ENCODE data around the gene PGLYRP2. TPM values are rescaled to one million over a fixed set of nuclear protein-coding genes. Genes with fewer than 3 reads are reported as not detected.

Gene PGLYRP2
- total and polyA plus RNA-seq, 4 donors = 0.10 TPM; not detected in 3

DNA sequence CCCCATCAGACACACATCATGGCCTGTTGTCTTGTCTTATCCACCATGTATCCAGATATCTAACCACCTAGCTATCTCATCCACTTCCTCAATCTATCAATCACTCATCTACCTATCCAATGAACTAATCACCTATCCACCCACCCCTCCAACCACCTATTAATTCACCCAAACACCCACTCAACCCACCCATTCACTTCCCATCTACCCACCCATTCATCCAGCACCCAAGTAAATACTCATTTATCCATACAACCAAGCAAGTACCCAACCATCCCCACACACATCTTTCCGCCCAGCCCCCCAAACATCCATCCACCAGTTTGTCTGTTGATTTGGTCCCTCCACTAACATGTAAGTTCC, 28.8 kb downstream of the PGLYRP2 start:
- DNase-seq (no peak), ATAC-seq (ENCODE audit: insufficient read depth, low FRiP score) (no peak)
- Histone ChIP-seq H3K4me3 (no peak overlapping the region), H3K9ac (ENCODE audit: insufficient read depth in 1 of 2, low read length in 2 of 2) (no peak overlapping the region), H3K4me1 (ENCODE audit: control insufficient read depth in 5 of 5, insufficient read depth in 5 of 5, low read length in 5 of 5) (peaks cover under 1 to 20% (median 6%) of the 10 kb centered on the region in 5 donors), H3K27me3 (ENCODE audit: control insufficient read depth in 3 of 3, insufficient read depth in 3 of 3, low read length in 2 of 3) (peaks cover 0 to 25% (median 14%) of the 10 kb centered on the region in 3 donors), H3K36me3 (ENCODE audit: control insufficient read depth in 4 of 4, insufficient read depth in 4 of 4, low read length in 4 of 4) (peaks cover 0 to 8% (median 1%) of the 10 kb centered on the region in 4 donors), H3K9me3 (ENCODE audit: control insufficient read depth in 4 of 4, insufficient read depth in 3 of 4, low read length in 3 of 4) (no peaks in the 10 kb centered on the region), H3K27ac (ENCODE audit: low read depth in 1 of 2, low read length in 1 of 2) (peak overlapping the region; percentile 10 to 72)
- TF ChIP-seq, protein P1, sequence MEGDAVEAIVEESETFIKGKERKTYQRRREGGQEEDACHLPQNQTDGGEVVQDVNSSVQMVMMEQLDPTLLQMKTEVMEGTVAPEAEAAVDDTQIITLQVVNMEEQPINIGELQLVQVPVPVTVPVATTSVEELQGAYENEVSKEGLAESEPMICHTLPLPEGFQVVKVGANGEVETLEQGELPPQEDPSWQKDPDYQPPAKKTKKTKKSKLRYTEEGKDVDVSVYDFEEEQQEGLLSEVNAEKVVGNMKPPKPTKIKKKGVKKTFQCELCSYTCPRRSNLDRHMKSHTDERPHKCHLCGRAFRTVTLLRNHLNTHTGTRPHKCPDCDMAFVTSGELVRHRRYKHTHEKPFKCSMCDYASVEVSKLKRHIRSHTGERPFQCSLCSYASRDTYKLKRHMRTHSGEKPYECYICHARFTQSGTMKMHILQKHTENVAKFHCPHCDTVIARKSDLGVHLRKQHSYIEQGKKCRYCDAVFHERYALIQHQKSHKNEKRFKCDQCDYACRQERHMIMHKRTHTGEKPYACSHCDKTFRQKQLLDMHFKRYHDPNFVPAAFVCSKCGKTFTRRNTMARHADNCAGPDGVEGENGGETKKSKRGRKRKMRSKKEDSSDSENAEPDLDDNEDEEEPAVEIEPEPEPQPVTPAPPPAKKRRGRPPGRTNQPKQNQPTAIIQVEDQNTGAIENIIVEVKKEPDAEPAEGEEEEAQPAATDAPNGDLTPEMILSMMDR (IDR thresholded peaks at IDR 0.05; ENCODE audit: control extremely low read depth, extremely low read depth) = no peak
- WGBS, 2 donors = 90 to 93% methylated on average over 1 of the region's 1 CpG

DNA sequence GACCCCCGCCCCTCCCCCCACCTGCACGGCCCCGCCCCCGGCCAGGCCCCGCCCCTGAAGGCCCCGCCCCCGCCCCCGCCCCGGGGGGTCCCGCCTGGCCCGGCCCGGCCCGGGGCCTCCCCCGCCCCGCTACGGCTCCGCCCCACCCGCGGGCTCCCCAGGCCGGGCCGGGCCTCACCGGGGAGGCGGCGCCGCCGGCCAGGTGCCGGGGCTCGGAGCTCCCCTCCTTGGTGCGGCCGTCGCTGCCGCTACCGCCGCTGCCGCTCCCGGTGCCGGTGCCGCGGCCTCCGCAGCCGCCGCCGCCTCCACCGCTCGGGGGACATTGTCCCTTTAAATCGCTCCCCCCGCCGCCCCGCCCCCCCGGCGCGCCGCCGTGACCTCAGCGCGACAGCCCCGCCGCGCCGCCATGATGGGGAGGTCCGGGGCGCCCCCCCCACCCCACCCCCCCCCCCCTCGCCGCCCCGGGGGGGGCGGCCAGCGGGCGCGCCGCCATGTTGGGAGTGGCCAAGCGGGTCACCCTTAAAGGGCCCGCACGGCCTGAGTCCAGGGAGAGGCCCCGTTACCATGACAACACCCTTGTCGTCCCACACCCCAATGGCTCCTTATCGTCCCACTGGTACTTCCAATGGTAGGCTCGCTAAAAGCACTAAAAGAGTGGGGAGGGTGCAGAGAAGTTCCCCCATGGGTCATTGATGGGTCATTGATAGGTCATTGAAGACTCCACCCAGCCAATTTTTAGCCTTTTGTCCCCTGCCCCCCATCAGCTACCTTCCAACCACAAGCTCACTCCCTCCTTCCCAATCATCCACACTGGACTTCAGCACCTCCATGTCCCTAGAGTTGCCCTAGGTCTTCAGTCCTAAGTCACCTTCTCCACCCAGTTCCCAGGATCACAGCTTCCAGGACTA, 29.4 kb downstream of the PGLYRP2 start, which contains the start of gene WIZ:
TSS of gene WIZ (minus strand) at position 337 of the 908 bp plus-strand sequence. CDS start 1,649 bp downstream, outside the sequence.
- Histone ChIP-seq H3K4me3 (peak within 1 kb of the TSS; percentile 43), H3K27ac (ENCODE audit: low read depth in 1 of 2, low read length in 1 of 2) (peak within 1 kb of the TSS; percentile 72 to 76), H3K9me3 (ENCODE audit: control insufficient read depth in 4 of 4, insufficient read depth in 3 of 4, low read length in 3 of 4) (no peaks in the 10 kb centered on the region), H3K4me1 (ENCODE audit: control insufficient read depth in 5 of 5, insufficient read depth in 5 of 5, low read length in 5 of 5) (peaks cover 2 to 20% (median 6%) of the 10 kb centered on the region in 5 donors), H3K27me3 (ENCODE audit: control insufficient read depth in 3 of 3, insufficient read depth in 3 of 3, low read length in 2 of 3) (peaks cover 0 to 19% (median 8%) of the 10 kb centered on the region in 3 donors), H3K36me3 (ENCODE audit: control insufficient read depth in 4 of 4, insufficient read depth in 4 of 4, low read length in 4 of 4) (peaks cover 0 to 8% (median 1%) of the 10 kb centered on the region in 4 donors), H3K9ac (ENCODE audit: insufficient read depth in 1 of 2, low read length in 2 of 2) (no peak within 1 kb of the TSS)
- TF ChIP-seq, protein P1 (IDR thresholded peaks at IDR 0.05; ENCODE audit: control extremely low read depth, extremely low read depth) = no peak
- peak; percentile 42 for ATAC-seq (ENCODE audit: insufficient read depth, low FRiP score)
- peak; percentile 67 to 91 (median 79) for DNase-seq
- 3 to 6% methylated on average over 29 to 76 of the region's 77 CpGs for WGBS, 2 donors

DNA sequence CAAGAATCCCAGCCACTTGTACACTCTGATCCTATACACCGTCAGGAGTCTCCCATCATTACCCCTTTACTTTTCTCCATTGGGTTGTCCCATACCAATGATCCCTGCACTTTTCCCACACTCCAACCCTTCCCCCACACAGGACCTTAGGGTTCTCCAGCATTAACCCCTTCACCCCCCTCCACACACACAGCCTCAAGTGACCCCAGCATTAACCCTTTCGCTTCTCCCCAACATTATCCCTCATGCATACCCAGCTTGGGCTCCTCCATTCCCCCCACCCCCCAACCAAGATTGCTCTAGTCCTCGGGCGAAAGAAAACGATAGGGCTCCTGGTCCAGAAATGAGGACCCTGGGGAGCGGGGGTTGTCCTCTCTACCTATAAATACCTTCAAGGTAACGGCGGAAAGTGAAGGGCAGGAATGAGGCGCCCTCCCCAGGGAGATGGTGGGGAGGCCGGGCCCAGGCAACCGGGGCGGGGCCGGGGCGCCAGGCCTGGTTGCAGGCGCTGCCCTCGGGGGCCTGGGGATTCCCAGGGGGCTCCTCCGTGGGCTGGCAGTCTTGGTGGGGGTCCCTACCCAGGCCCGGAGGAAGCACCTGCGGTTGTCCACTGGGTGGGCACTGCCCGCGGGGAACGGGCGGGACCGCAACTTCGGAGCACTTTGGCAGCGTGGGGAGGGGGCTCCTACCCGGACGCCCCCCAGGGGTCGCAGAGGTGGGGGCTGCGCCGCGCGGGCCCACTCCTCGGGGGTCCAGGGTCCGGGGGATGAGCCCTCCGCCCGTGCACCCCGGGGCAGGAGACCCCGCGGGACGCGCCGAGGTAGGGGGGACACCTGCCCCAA, 30.3 kb downstream of the PGLYRP2 start:
- H3K4me1 ChIP-seq (ENCODE audit: control insufficient read depth in 5 of 5, insufficient read depth in 5 of 5, low read length in 5 of 5) = peaks cover 2 to 20% (median 8%) of the 10 kb centered on the region in 5 donors
- H3K9me3 ChIP-seq (ENCODE audit: control insufficient read depth in 4 of 4, insufficient read depth in 3 of 4, low read length in 3 of 4) = no peaks in the 10 kb centered on the region
- no peak overlapping the region for H3K9ac ChIP-seq (ENCODE audit: insufficient read depth in 1 of 2, low read length in 2 of 2)
- H3K36me3 ChIP-seq (ENCODE audit: control insufficient read depth in 4 of 4, insufficient read depth in 4 of 4, low read length in 4 of 4) = peaks cover 0 to 8% (median 1%) of the 10 kb centered on the region in 4 donors
- WGBS, 2 donors = 5 to 8% methylated on average over 29 to 43 of the region's 43 CpGs
- ATAC-seq (ENCODE audit: insufficient read depth, low FRiP score) (no peak), DNase-seq (peak in 1 of 3 donors; percentile 33)
- H3K4me3 ChIP-seq = peak overlapping the region; percentile 28
- TF ChIP-seq, protein P1 (IDR thresholded peaks at IDR 0.05; ENCODE audit: control extremely low read depth, extremely low read depth) = no peak
- H3K27me3 ChIP-seq (ENCODE audit: control insufficient read depth in 3 of 3, insufficient read depth in 3 of 3, low read length in 2 of 3) = peaks cover 0 to 11% (median 4%) of the 10 kb centered on the region in 3 donors
- peak overlapping the region in 1 of 2 donors; percentile 76 for H3K27ac ChIP-seq (ENCODE audit: low read depth in 1 of 2, low read length in 1 of 2)

Measured in lung (tissue), 12 donors.